Neural progenitor cell (in vitro differentiated cells): ENCODE measurements around the gene ECE2. TPM values are rescaled to one million over a fixed set of nuclear protein-coding genes. Genes with fewer than 3 reads are reported as not detected.

ENCODE experiments used
- DNase-seq: peaks from one replicate; pipeline ENCODE4 v3.0.0-alpha.2; 2016; ENCODE audit warnings: low spot score
- H2AFZ ChIP-seq: fragments of 200-600 bp; sonication (generic); replicated peaks from 2 replicates; pipeline ENCODE4 v1.6.1; 2016; ENCODE audit warnings: antibody characterized with exemption
- H3F3A ChIP-seq: fragments of 200-600 bp; sonication (generic); 2 replicates; pipeline ENCODE4 v1.6.1; 2016; ENCODE audit warnings: antibody characterized with exemption, low read depth
- H3K27ac ChIP-seq: fragments of 200-600 bp; sonication (generic); 2 replicates; pipeline ENCODE4 v1.5.1; 2016; ENCODE audit warnings: mild to moderate bottlenecking
- H3K27me3 ChIP-seq: fragments of 200-600 bp; sonication (generic); 2 replicates; pipeline ENCODE4 v1.6.1; 2016; ENCODE audit warnings: mild to moderate bottlenecking, moderate library complexity
- H3K36me3 ChIP-seq: fragments of 200-600 bp; sonication (generic); 2 replicates; pipeline ENCODE4 v1.5.1; 2016
- H3K4me1 ChIP-seq: fragments of 200-600 bp; sonication (generic); 2 replicates; pipeline ENCODE4 v1.6.1; 2016; ENCODE audit warnings: mixed run types
- H3K4me2 ChIP-seq: fragments of 200-600 bp; sonication (generic); 2 replicates; pipeline ENCODE4 v1.6.1; 2016
- H3K4me3 ChIP-seq: fragments of 200-600 bp; sonication (generic); 2 replicates; pipeline ENCODE4 v1.5.1; 2016
- H3K79me2 ChIP-seq: fragments of 200-600 bp; sonication (generic); 2 replicates; pipeline ENCODE4 v1.6.1; 2016; ENCODE audit warnings: low read depth
- H3K9ac ChIP-seq: fragments of 200-600 bp; sonication (generic); 2 replicates; pipeline ENCODE4 v1.6.1; 2016
- H3K9me3 ChIP-seq: fragments of 200-600 bp; sonication (generic); 2 replicates; pipeline ENCODE4 v1.5.1; 2016; ENCODE audit warnings: low read depth
- H4K20me1 ChIP-seq: fragments of 200-600 bp; sonication (generic); 2 replicates; pipeline ENCODE4 v1.6.1; 2016; ENCODE audit warnings: low read depth
- H3K27ac Mint-ChIP-seq: 3 replicates; pipeline ENCODE4 v1.8.0; 2021; ENCODE audit warnings: mixed read lengths
- H3K27me3 Mint-ChIP-seq: 2 replicates; pipeline ENCODE4 v1.8.0; 2022; ENCODE audit warnings: low read depth, mild to moderate bottlenecking, inconsistent platforms, moderate library complexity, mixed read lengths; ENCODE audit not compliant: insufficient read depth
- H3K36me3 Mint-ChIP-seq: 3 replicates; pipeline ENCODE4 v1.8.0; 2021; ENCODE audit warnings: mixed read lengths
- H3K4me1 Mint-ChIP-seq: 3 replicates; pipeline ENCODE4 v1.8.0; 2021; ENCODE audit warnings: mixed read lengths
- H3K4me3 Mint-ChIP-seq: 3 replicates; pipeline ENCODE4 v1.8.0; 2021; ENCODE audit warnings: mild to moderate bottlenecking, moderate library complexity, mixed read lengths
- H3K9me3 Mint-ChIP-seq: 3 replicates; pipeline ENCODE4 v1.8.0; 2020; ENCODE audit warnings: mixed read lengths
- CTCF ChIP-seq: fragments of 200-600 bp; sonication (generic); IDR thresholded peaks from 2 replicates; pipeline ENCODE4 v1.5.1; 2017; ENCODE audit warnings: antibody characterized with exemption, mild to moderate bottlenecking
- EZH2 ChIP-seq: fragments of 200-600 bp; sonication (generic); IDR thresholded peaks from 2 replicates; pipeline ENCODE4 v1.6.1; 2017; ENCODE audit warnings: antibody characterized with exemption, mild to moderate bottlenecking, moderate library complexity
- EZH2phosphoT487 ChIP-seq: fragments of 200-600 bp; sonication (generic); IDR thresholded peaks from 2 replicates; pipeline ENCODE4 v1.6.1; 2017; ENCODE audit warnings: antibody characterized with exemption
- total RNA-seq: library from RNA; depleted of rRNA; stranded (reverse); fragments of >200 nt; gene quantifications from 2 replicates; pipeline ENCODE4 v1.2.3, GENCODE V29; 2015; ENCODE audit warnings: low replicate concordance

The ECE2 gene
- total RNA-seq, 1 donor from 2014 or later: not detected

DNA sequence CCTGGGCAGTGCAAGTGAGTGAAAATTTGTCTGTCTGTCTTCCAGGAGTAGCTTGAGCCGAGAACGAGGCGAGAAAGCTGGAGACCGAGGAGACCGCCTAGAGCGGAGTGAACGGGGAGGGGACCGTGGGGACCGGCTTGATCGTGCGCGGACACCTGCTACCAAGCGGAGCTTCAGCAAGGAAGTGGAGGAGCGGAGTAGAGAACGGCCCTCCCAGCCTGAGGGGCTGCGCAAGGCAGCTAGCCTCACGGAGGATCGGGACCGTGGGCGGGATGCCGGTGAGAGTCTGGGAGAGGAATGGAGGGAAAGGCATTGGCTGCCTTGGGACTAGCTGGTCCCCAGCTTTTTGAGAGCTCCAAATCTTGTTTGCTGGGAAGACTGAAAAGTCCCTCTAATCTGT, 51.3 kb downstream of the ECE2 start:
- Mint-ChIP-seq H3K4me1 (no peaks in the 10 kb centered on the region), H3K4me3 (no peak overlapping the region), H3K36me3 (peaks cover 61% of the 10 kb centered on the region), H3K27me3 (peaks cover 2% of the 10 kb centered on the region), H3K9me3 (no peaks in the 10 kb centered on the region), H3K27ac (no peak overlapping the region)
- no peaks in the 10 kb centered on the region for H3K9me3 ChIP-seq
- H3K9ac ChIP-seq: no peak overlapping the region
- no peaks in the 10 kb centered on the region for H3K79me2 ChIP-seq
- no peaks in the 10 kb centered on the region for H3K27me3 ChIP-seq
- H4K20me1 ChIP-seq: peaks cover 22% of the 10 kb centered on the region
- no peaks in the 10 kb centered on the region for H3K4me1 ChIP-seq
- no peak overlapping the region for H3K4me2 ChIP-seq
- TF ChIP-seq CTCF (no peak), EZH2 (no peak), EZH2phosphoT487 (no peak)
- DNase-seq: no peak
- no peak overlapping the region for H3K27ac ChIP-seq
- no peak overlapping the region for H3K4me3 ChIP-seq
- H2AFZ ChIP-seq: no peak overlapping the region
- no peaks in the 10 kb centered on the region for H3K36me3 ChIP-seq
- H3F3A ChIP-seq: peaks cover 7% of the 10 kb centered on the region

DNA sequence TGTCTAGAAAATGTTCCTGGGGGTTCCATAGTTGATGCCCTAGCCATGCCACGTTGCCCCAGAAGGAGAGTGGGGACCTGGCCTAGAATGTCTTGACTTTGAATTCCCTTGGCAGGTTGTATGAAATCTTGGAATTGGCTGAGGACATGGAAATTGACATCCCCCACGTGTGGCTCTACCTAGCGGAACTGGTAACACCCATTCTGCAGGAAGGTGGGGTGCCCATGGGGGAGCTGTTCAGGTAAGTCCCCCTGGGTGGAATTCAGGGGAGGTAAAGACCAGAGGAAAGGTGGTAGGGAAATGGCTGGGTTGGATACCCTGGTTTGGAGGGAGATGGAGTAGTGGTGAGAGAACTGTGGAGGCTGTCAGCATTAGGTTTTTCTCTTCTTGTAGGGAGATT, 52.7 kb downstream of the ECE2 start:
- no peaks in the 10 kb centered on the region for H3K27me3 ChIP-seq
- H3K79me2 ChIP-seq: no peaks in the 10 kb centered on the region
- no peak for TF ChIP-seq EZH2phosphoT487
- H3K36me3 ChIP-seq: no peaks in the 10 kb centered on the region
- Mint-ChIP-seq H3K9me3 (no peaks in the 10 kb centered on the region), H3K4me1 (no peaks in the 10 kb centered on the region), H3K4me3 (no peak overlapping the region), H3K36me3 (peaks cover 59% of the 10 kb centered on the region), H3K27ac (no peak overlapping the region), H3K27me3 (peaks cover 2% of the 10 kb centered on the region)
- no peak for DNase-seq
- no peak overlapping the region for H3K4me3 ChIP-seq
- H3K4me1 ChIP-seq: no peaks in the 10 kb centered on the region
- H3K27ac ChIP-seq: no peak overlapping the region
- peaks cover 24% of the 10 kb centered on the region for H4K20me1 ChIP-seq
- H3K9me3 ChIP-seq: no peaks in the 10 kb centered on the region
- H3F3A ChIP-seq: peaks cover 11% of the 10 kb centered on the region
- H3K9ac ChIP-seq: no peak overlapping the region
- no peak overlapping the region for H2AFZ ChIP-seq
- H3K4me2 ChIP-seq: no peak overlapping the region

- Histone ChIP-seq H2AFZ (no peak overlapping the region), H3F3A (peaks cover 49% of the 10 kb centered on the region), H3K4me2 (no peak overlapping the region), H3K27me3 (no peaks in the 10 kb centered on the region), H3K27ac (no peak overlapping the region), H3K9ac (no peak overlapping the region), H3K36me3 (no peaks in the 10 kb centered on the region), H4K20me1 (peaks cover 53% of the 10 kb centered on the region), H3K79me2 (peaks cover 14% of the 10 kb centered on the region), H3K4me1 (peaks cover 9% of the 10 kb centered on the region), H3K9me3 (no peaks in the 10 kb centered on the region), H3K4me3 (no peak overlapping the region)
- DNase-seq: no peak
- peaks cover 2% of the 10 kb centered on the region for H3K27me3 Mint-ChIP-seq
- TF ChIP-seq EZH2 (no peak), EZH2phosphoT487 (no peak), CTCF (no peak)
- H3K4me1 Mint-ChIP-seq: peaks cover 15% of the 10 kb centered on the region
- peaks cover 37% of the 10 kb centered on the region for H3K36me3 Mint-ChIP-seq
- no peak overlapping the region for H3K4me3 Mint-ChIP-seq
- H3K27ac Mint-ChIP-seq: no peak overlapping the region
- H3K9me3 Mint-ChIP-seq: no peaks in the 10 kb centered on the region
Observed at GRCh38 chr3:184332370-184333090, 56.7 kb downstream of the ECE2 start.

GRCh38 chr3:184333190-184333589, 57.4 kb downstream of the ECE2 start:
- no peak overlapping the region for H3K4me2 ChIP-seq

More at GRCh38 chr3:184333190-184333589, 57.4 kb downstream of the ECE2 start:
- H4K20me1 ChIP-seq: peaks cover 56% of the 10 kb centered on the region
- no peak for DNase-seq
- Mint-ChIP-seq H3K36me3 (peaks cover 33% of the 10 kb centered on the region), H3K4me3 (no peak overlapping the region), H3K9me3 (no peaks in the 10 kb centered on the region), H3K27me3 (peaks cover 2% of the 10 kb centered on the region), H3K4me1 (peaks cover 21% of the 10 kb centered on the region), H3K27ac (no peak overlapping the region)
- no peak overlapping the region for H3K27ac ChIP-seq
- no peak overlapping the region for H3K9ac ChIP-seq
- TF ChIP-seq EZH2 (no peak), EZH2phosphoT487 (no peak), CTCF (no peak)
- peaks cover 12% of the 10 kb centered on the region for H3K4me1 ChIP-seq
- H3K36me3 ChIP-seq: no peaks in the 10 kb centered on the region
- no peak overlapping the region for H2AFZ ChIP-seq
- H3K9me3 ChIP-seq: no peaks in the 10 kb centered on the region
- no peaks in the 10 kb centered on the region for H3K27me3 ChIP-seq
- peaks cover 56% of the 10 kb centered on the region for H3F3A ChIP-seq
- H3K79me2 ChIP-seq: peaks cover 20% of the 10 kb centered on the region
- H3K4me3 ChIP-seq: no peak overlapping the region
